ENCODE data around the gene HECA. TPM values are rescaled to one million over a fixed set of nuclear protein-coding genes. Genes with fewer than 3 reads are reported as not detected.
"Not testable (repeated sequence)": the region's sequence is repeated elsewhere in the genome, so short reads cannot be mapped to it uniquely, and the experiment has no call there.

The HECA gene
- total RNA-seq, 1 donor from 2014 or later = 27.5 TPM

- Mint-ChIP-seq H3K9me3 (peaks cover 24% of the 10 kb centered on the region), H3K4me3 (no peak overlapping the region), H3K27me3 (ENCODE audit: low read depth) (no peaks in the 10 kb centered on the region), H3K27ac (no peak overlapping the region), H3K36me3 (peaks cover 11% of the 10 kb centered on the region), H3K4me1 (peaks cover 39% of the 10 kb centered on the region)
- no peak for DNase-seq (ENCODE audit: low spot score in 2 of 2, unreplicated experiment in 2 of 2)
- TF ChIP-seq, protein P1, sequence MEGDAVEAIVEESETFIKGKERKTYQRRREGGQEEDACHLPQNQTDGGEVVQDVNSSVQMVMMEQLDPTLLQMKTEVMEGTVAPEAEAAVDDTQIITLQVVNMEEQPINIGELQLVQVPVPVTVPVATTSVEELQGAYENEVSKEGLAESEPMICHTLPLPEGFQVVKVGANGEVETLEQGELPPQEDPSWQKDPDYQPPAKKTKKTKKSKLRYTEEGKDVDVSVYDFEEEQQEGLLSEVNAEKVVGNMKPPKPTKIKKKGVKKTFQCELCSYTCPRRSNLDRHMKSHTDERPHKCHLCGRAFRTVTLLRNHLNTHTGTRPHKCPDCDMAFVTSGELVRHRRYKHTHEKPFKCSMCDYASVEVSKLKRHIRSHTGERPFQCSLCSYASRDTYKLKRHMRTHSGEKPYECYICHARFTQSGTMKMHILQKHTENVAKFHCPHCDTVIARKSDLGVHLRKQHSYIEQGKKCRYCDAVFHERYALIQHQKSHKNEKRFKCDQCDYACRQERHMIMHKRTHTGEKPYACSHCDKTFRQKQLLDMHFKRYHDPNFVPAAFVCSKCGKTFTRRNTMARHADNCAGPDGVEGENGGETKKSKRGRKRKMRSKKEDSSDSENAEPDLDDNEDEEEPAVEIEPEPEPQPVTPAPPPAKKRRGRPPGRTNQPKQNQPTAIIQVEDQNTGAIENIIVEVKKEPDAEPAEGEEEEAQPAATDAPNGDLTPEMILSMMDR (IDR thresholded peaks at IDR 0.05; ENCODE audit: unreplicated experiment) = no peak
Measured at GRCh38 chr6:139117734-139118133, 17.1 kb upstream of the HECA start.

DNA sequence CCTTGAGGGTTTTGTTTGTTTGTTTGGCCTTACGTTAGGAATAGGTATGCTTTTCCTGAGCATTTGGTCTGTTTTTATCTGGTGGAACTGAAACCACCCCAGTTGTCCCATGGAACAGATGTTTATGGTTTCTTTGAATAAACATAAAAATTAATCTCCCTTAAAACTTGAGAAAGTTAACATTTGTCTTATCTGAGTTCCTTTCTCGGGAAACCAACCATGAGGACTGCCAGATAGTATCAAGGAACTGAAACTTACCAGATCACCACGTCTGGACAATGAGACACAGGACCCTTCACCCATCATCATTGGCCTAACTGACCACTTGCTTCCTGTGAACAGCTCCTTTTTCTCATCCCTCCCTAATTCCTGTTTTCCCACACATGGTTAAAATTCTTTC lies 15.3 kb upstream of the HECA start:
- TF ChIP-seq, protein P1 (IDR thresholded peaks at IDR 0.05; ENCODE audit: unreplicated experiment) = no peak
- DNase-seq (ENCODE audit: low spot score in 2 of 2, unreplicated experiment in 2 of 2) = no peak
- Mint-ChIP-seq H3K36me3 (peaks cover 11% of the 10 kb centered on the region), H3K27me3 (ENCODE audit: low read depth) (no peaks in the 10 kb centered on the region), H3K27ac (no peak overlapping the region), H3K9me3 (peaks cover 24% of the 10 kb centered on the region), H3K4me1 (peaks cover 20% of the 10 kb centered on the region), H3K4me3 (no peak overlapping the region)

- H3K27ac Mint-ChIP-seq; DNase-seq (ENCODE audit: low spot score in 2 of 2, unreplicated experiment in 2 of 2); H3K27me3 Mint-ChIP-seq (ENCODE audit: low read depth); H3K4me3 Mint-ChIP-seq: not testable (repeated sequence)
- Mint-ChIP-seq H3K36me3 (peaks cover 11% of the 10 kb centered on the region), H3K9me3 (peaks cover 21% of the 10 kb centered on the region), H3K4me1 (peaks cover 13% of the 10 kb centered on the region)
Measured at GRCh38 chr6:139122823-139123222, 12.1 kb upstream of the HECA start.

- no peak overlapping the region for H3K4me3 Mint-ChIP-seq
- DNase-seq (ENCODE audit: low spot score in 2 of 2, unreplicated experiment in 2 of 2) = no peak
Measured at GRCh38 chr6:139124887-139125672, 9.8 kb upstream of the HECA start.

GRCh38 chr6:139126255-139126654 lies 8.6 kb upstream of the HECA start:
- DNase-seq (ENCODE audit: low spot score in 2 of 2, unreplicated experiment in 2 of 2) = no peak
- TF ChIP-seq, protein P1 (IDR thresholded peaks at IDR 0.05; ENCODE audit: unreplicated experiment) = no peak
- no peaks in the 10 kb centered on the region for H3K9me3 Mint-ChIP-seq
- no peaks in the 10 kb centered on the region for H3K27me3 Mint-ChIP-seq (ENCODE audit: low read depth)
- H3K27ac Mint-ChIP-seq = no peak overlapping the region
- H3K36me3 Mint-ChIP-seq = no peaks in the 10 kb centered on the region
- peaks cover 16% of the 10 kb centered on the region for H3K4me1 Mint-ChIP-seq
- no peak overlapping the region for H3K4me3 Mint-ChIP-seq

More at GRCh38 chr6:139124887-139125672, 9.8 kb upstream of the HECA start:
- peak overlapping the region; percentile 87 for H3K27ac Mint-ChIP-seq
- H3K4me1 Mint-ChIP-seq = peaks cover 16% of the 10 kb centered on the region
- H3K36me3 Mint-ChIP-seq = peaks cover 4% of the 10 kb centered on the region
- H3K9me3 Mint-ChIP-seq = peaks cover 7% of the 10 kb centered on the region
- TF ChIP-seq, protein P1 (IDR thresholded peaks at IDR 0.05; ENCODE audit: unreplicated experiment) = no peak
- no peaks in the 10 kb centered on the region for H3K27me3 Mint-ChIP-seq (ENCODE audit: low read depth)

- Mint-ChIP-seq H3K4me1 (peaks cover 16% of the 10 kb centered on the region), H3K9me3 (no peaks in the 10 kb centered on the region), H3K27me3 (ENCODE audit: low read depth) (no peaks in the 10 kb centered on the region), H3K36me3 (no peaks in the 10 kb centered on the region), H3K27ac (no peak overlapping the region), H3K4me3 (no peak overlapping the region)
- DNase-seq (ENCODE audit: low spot score in 2 of 2, unreplicated experiment in 2 of 2) = no peak
- TF ChIP-seq, protein P1 (IDR thresholded peaks at IDR 0.05; ENCODE audit: unreplicated experiment) = no peak
Measured at GRCh38 chr6:139126931-139127330, 7.9 kb upstream of the HECA start.

Data from mesothelial cell of epicardium (in vitro differentiated cells).